Smooth muscle cell (in vitro differentiated cells): Measurements from ENCODE around the gene COL5A2. TPM values are rescaled to one million over a fixed set of nuclear protein-coding genes. Genes with fewer than 3 reads are reported as not detected.

ENCODE experiments used
- DNase-seq: peaks from one replicate; lab custom pipeline; 2025; ENCODE audit not compliant: unreplicated experiment; lab: John Stamatoyannopoulos, UW
- H2AFZ ChIP-seq: fragments of 200-600 bp; sonication (generic); 2 replicates; pipeline ENCODE4 v1.6.0; 2016; ENCODE audit warnings: antibody characterized with exemption, low read depth, mild to moderate bottlenecking
- H3F3A ChIP-seq: fragments of 200-600 bp; sonication (generic); 2 replicates; pipeline ENCODE4 v1.6.0; 2017; ENCODE audit warnings: antibody characterized with exemption, low read depth
- H3K27ac ChIP-seq: fragments of 200-600 bp; sonication (generic); 2 replicates; pipeline ENCODE4 v1.5.1; 2016; ENCODE audit warnings: low read depth, mild to moderate bottlenecking
- H3K27me3 ChIP-seq: fragments of 200-600 bp; sonication (generic); 2 replicates; pipeline ENCODE4 v1.6.1; 2016; ENCODE audit warnings: low read depth, mild to moderate bottlenecking
- H3K36me3 ChIP-seq: fragments of 200-600 bp; sonication (generic); 2 replicates; pipeline ENCODE4 v1.5.1; 2016; ENCODE audit warnings: low read depth
- H3K4me1 ChIP-seq: fragments of 200-600 bp; sonication (generic); 2 replicates; pipeline ENCODE4 v1.5.1; 2016; ENCODE audit warnings: low read depth
- H3K4me2 ChIP-seq: fragments of 200-600 bp; sonication (generic); 2 replicates; pipeline ENCODE4 v1.6.0; 2016; ENCODE audit warnings: mild to moderate bottlenecking
- H3K4me3 ChIP-seq: fragments of 200-600 bp; sonication (generic); 2 replicates; pipeline ENCODE4 v1.5.1; 2016; ENCODE audit warnings: mild to moderate bottlenecking
- H3K79me2 ChIP-seq: fragments of 200-600 bp; sonication (generic); 2 replicates; pipeline ENCODE4 v1.6.0; 2016; ENCODE audit warnings: low read depth, mild to moderate bottlenecking
- H3K9ac ChIP-seq: fragments of 200-600 bp; sonication (generic); 2 replicates; pipeline ENCODE4 v1.6.0; 2016; ENCODE audit warnings: low read depth
- H3K9me3 ChIP-seq: fragments of 200-600 bp; sonication (generic); replicated peaks from 2 replicates; pipeline ENCODE4 v1.5.1; 2016; ENCODE audit warnings: low read depth
- H4K20me1 ChIP-seq: fragments of 200-600 bp; sonication (generic); 2 replicates; pipeline ENCODE4 v1.6.0; 2016; ENCODE audit warnings: low read depth
- WGBS: methylation state at CpG from one replicate; pipeline ENCODE4 v1.1.7; 2016; ENCODE audit warnings: low lambda C conversion rate; 5-methylcytosine and 5-hydroxymethylcytosine counted together
- polyA plus RNA-seq: library from polyadenylated mRNA; unstranded; fragments of >200 nt; fragmentation: Nextera tagmentation; extraction: Ambion mirVana; gene quantifications from 2 replicates; pipeline ENCODE4 v1.2.1, GENCODE V29; 2016
- total RNA-seq: library from RNA; depleted of rRNA; stranded (reverse); fragments of >200 nt; gene quantifications from 2 replicates; pipeline ENCODE4 v1.2.3, GENCODE V29; 2014
- TF ChIP-seq, protein P1 (sequence below): fragments of 200-600 bp; sonication (generic); IDR thresholded peaks from 2 replicates; pipeline ENCODE4 v1.5.1; 2017; ENCODE audit warnings: borderline replicate concordance, mild to moderate bottlenecking, antibody characterized with exemption; ENCODE audit not compliant: insufficient read depth, poor library complexity, severe bottlenecking

The COL5A2 gene
- total and polyA plus RNA-seq, 2 experiments from 2014 or later = 364 to 697 TPM

DNA sequence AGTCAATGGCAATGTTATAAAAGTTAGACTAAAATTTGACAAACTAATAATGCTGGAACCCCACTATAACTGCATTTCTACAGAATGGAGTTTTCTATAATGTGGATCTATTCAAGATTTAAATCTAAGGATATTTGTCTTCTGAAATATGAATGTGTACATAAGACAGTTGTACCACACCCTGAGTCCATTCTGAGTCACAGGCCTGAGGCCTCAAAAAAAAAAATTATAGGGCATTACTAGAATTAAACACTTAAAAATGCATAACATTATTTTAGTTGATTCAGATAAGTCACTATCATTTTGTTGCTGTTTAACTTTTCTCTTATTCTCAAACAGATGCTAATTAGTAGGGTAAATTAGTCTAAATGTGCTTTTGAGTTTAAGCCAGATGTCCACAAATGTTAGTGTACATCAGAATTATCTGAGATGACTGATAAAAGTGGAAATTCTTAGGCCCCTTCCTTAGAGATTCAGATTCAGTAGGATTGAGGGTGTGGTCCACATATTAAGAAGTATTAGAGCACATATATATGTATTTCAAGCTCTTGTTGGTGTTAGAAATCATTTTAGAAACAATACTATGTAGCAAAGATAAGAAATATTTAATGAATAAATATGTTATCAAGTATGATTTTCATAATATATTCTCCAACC is 42.4 kb upstream of the COL5A2 start:
- H3K36me3 ChIP-seq = no peaks in the 10 kb centered on the region
- no peak overlapping the region for H3K4me3 ChIP-seq
- no peaks in the 10 kb centered on the region for H3K9me3 ChIP-seq
- TF ChIP-seq, protein P1, sequence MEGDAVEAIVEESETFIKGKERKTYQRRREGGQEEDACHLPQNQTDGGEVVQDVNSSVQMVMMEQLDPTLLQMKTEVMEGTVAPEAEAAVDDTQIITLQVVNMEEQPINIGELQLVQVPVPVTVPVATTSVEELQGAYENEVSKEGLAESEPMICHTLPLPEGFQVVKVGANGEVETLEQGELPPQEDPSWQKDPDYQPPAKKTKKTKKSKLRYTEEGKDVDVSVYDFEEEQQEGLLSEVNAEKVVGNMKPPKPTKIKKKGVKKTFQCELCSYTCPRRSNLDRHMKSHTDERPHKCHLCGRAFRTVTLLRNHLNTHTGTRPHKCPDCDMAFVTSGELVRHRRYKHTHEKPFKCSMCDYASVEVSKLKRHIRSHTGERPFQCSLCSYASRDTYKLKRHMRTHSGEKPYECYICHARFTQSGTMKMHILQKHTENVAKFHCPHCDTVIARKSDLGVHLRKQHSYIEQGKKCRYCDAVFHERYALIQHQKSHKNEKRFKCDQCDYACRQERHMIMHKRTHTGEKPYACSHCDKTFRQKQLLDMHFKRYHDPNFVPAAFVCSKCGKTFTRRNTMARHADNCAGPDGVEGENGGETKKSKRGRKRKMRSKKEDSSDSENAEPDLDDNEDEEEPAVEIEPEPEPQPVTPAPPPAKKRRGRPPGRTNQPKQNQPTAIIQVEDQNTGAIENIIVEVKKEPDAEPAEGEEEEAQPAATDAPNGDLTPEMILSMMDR = no peak
- H3K9ac ChIP-seq = peak overlapping the region; percentile 25
- no peaks in the 10 kb centered on the region for H3K79me2 ChIP-seq
- no peak for DNase-seq
- peaks cover 4% of the 10 kb centered on the region for H3K4me1 ChIP-seq
- H4K20me1 ChIP-seq = no peaks in the 10 kb centered on the region
- peak overlapping the region; percentile 55 for H3K4me2 ChIP-seq
- peaks cover 12% of the 10 kb centered on the region for H3F3A ChIP-seq
- H3K27me3 ChIP-seq = no peaks in the 10 kb centered on the region
- H2AFZ ChIP-seq = peak overlapping the region; percentile 67
- peak overlapping the region; percentile 26 for H3K27ac ChIP-seq

GRCh38 chr2:189218236-189218635 is 38.7 kb upstream of the COL5A2 start:
- TF ChIP-seq, protein P1 = no peak
- WGBS = 41% methylated on average over 2 of the region's 2 CpGs
- Histone ChIP-seq H3K4me3 (no peak overlapping the region), H4K20me1 (no peaks in the 10 kb centered on the region), H3K4me1 (peaks cover 8% of the 10 kb centered on the region), H3K36me3 (no peaks in the 10 kb centered on the region), H3K4me2 (peak overlapping the region; percentile 77), H3K27me3 (no peaks in the 10 kb centered on the region), H2AFZ (peak overlapping the region; percentile 45), H3F3A (peaks cover 17% of the 10 kb centered on the region), H3K79me2 (no peaks in the 10 kb centered on the region), H3K9me3 (no peaks in the 10 kb centered on the region), H3K9ac (peak overlapping the region; percentile 70), H3K27ac (peak overlapping the region; percentile 94)
- no peak for DNase-seq

- Histone ChIP-seq H4K20me1 (no peaks in the 10 kb centered on the region), H3K27ac (peak overlapping the region; percentile 94), H3K9ac (peak overlapping the region; percentile 70), H3K4me3 (peak overlapping the region; percentile 3), H2AFZ (peak overlapping the region; percentile 45), H3K9me3 (no peaks in the 10 kb centered on the region), H3K4me1 (peaks cover 8% of the 10 kb centered on the region), H3K36me3 (no peaks in the 10 kb centered on the region), H3K79me2 (no peaks in the 10 kb centered on the region), H3K27me3 (no peaks in the 10 kb centered on the region), H3K4me2 (peak overlapping the region; percentile 77), H3F3A (peaks cover 17% of the 10 kb centered on the region)
- WGBS = 5% methylated on average over 6 of the region's 6 CpGs
- DNase-seq = peak; percentile 6
- TF ChIP-seq, protein P1 = no peak
Observed at GRCh38 chr2:189217541-189217940, 38.0 kb upstream of the COL5A2 start.

DNA sequence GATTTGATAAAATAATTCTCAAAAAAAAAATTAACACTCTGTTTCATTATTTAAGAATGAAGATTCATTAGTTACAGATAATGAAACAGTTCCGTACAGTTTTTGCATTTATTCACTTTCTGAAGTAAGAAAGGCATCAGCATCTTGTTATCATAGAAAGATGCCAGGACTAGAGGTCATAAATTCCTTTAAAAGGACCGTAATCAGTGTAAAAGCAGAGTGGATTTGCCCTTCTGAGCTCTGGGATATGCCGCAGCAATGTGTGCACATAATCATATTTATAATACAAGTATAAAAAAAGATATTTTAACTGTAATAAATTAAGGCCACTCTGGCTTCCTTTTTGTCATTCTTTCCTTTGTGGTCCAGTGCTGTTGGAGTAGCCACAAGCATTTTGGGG is 37.5 kb upstream of the COL5A2 start:
- WGBS = 14% methylated on average over 3 of the region's 3 CpGs

More for the DNA sequence above, 37.5 kb upstream of the COL5A2 start:
- peak overlapping the region; percentile 77 for H3K4me2 ChIP-seq
- H3K4me3 ChIP-seq = peak overlapping the region; percentile 3
- peaks cover 17% of the 10 kb centered on the region for H3F3A ChIP-seq
- H3K9ac ChIP-seq = peak overlapping the region; percentile 59
- H3K4me1 ChIP-seq = peaks cover 8% of the 10 kb centered on the region
- H3K9me3 ChIP-seq = no peaks in the 10 kb centered on the region
- TF ChIP-seq, protein P1 = no peak
- no peaks in the 10 kb centered on the region for H3K79me2 ChIP-seq
- no peaks in the 10 kb centered on the region for H3K27me3 ChIP-seq
- peak overlapping the region; percentile 94 for H3K27ac ChIP-seq
- H2AFZ ChIP-seq = peak overlapping the region; percentile 45
- no peaks in the 10 kb centered on the region for H4K20me1 ChIP-seq
- no peak for DNase-seq
- no peaks in the 10 kb centered on the region for H3K36me3 ChIP-seq
